Tibial nerve (tissue), 3 donors: ENCODE measurements around the gene IRF1.

ENCODE experiments used
- EP300 ChIP-seq, 2 donors: sonication (generic); formaldehyde crosslinking; IDR thresholded peaks; one replicate each; pipeline ENCODE4 v1.6.1; 2017; ENCODE audit warnings: antibody characterized with exemption in 2 of 2, mild to moderate bottlenecking in 1 of 2
- POLR2A ChIP-seq, 2 donors: fragments of 450-650 bp; IDR thresholded peaks; one replicate each; pipeline ENCODE4 v1.6.1; 2017; ENCODE audit warnings: antibody characterized with exemption in 2 of 2, mild to moderate bottlenecking in 2 of 2, moderate library complexity in 2 of 2

DNA sequence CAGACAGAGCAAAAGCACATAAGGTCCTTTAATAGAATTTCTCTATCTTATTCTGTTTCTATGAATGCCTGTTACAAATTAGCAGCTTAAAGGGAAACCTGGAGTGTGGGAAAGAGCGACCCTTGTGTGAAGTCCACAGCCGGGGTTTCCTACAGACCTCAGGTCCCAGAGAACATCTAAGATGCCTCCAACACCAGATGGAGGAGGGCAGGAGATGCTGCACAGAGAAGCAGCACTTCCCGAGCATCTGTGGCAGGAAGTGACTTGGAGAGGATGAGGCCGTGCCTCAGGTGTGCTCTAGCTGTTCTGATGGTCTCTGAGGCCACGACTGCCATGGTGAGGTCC, 26.8 kb downstream of the IRF1 start:
- TF ChIP-seq POLR2A (IDR thresholded peaks at IDR 0.05) (no peak), EP300 (IDR thresholded peaks at IDR 0.05) (no peak)
